ENCODE measurements around the gene ZNF229.

DNA sequence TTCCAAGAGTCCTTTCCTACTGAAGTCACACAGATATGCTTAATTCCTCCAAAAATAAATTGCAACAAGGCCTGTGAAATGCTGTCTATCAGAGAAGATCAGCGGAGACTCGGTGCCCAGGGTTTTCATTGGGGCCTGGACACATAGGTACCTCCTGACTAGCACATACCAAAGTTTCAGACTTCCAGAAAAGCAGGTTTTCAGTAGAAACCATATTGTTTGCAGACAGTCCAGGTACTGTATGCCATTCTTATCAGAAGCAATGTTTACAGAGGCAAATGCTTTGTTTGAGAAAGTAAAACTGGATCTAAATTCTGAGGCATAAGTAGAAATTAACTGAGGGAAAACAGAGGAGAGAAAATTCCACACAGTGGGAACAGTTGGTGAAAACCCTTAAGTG, 12.8 kb downstream of the ZNF229 start:
- no peak for TF ChIP-seq EZH2 (IDR thresholded peaks at IDR 0.05; ENCODE audit: low read length, unreplicated experiment)
- TF ChIP-seq, protein P1, sequence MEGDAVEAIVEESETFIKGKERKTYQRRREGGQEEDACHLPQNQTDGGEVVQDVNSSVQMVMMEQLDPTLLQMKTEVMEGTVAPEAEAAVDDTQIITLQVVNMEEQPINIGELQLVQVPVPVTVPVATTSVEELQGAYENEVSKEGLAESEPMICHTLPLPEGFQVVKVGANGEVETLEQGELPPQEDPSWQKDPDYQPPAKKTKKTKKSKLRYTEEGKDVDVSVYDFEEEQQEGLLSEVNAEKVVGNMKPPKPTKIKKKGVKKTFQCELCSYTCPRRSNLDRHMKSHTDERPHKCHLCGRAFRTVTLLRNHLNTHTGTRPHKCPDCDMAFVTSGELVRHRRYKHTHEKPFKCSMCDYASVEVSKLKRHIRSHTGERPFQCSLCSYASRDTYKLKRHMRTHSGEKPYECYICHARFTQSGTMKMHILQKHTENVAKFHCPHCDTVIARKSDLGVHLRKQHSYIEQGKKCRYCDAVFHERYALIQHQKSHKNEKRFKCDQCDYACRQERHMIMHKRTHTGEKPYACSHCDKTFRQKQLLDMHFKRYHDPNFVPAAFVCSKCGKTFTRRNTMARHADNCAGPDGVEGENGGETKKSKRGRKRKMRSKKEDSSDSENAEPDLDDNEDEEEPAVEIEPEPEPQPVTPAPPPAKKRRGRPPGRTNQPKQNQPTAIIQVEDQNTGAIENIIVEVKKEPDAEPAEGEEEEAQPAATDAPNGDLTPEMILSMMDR (conservative IDR thresholded peaks at IDR 0.05; ENCODE audit: low read depth, low read length) = no peak
- TF ChIP-seq EZH2phosphoT487 (IDR thresholded peaks at IDR 0.05; ENCODE audit: borderline replicate concordance, low read length) = no peak
